GM23248 (cell line): ENCODE results near the gene S100A9. TPM values are rescaled to one million over a fixed set of nuclear protein-coding genes. Genes with fewer than 3 reads are reported as not detected.

Source experiments
- DNase-seq: peaks from one replicate; pipeline ENCODE4 v3.0.0-alpha.2; 2015
- H2AFZ ChIP-seq: fragments of 200-600 bp; sonication (generic); 2 replicates; pipeline ENCODE4 v1.6.1; 2016; ENCODE audit warnings: antibody characterized with exemption
- H3F3A ChIP-seq: fragments of 200-600 bp; sonication (generic); 2 replicates; pipeline ENCODE4 v1.6.1; 2016; ENCODE audit warnings: mild to moderate bottlenecking, antibody characterized with exemption, mixed run types; ENCODE audit not compliant: insufficient read depth
- H3K27ac ChIP-seq: fragments of 200-600 bp; sonication (generic); 2 replicates; pipeline ENCODE4 v1.5.1; 2016; ENCODE audit warnings: mild to moderate bottlenecking
- H3K27me3 ChIP-seq: fragments of 200-600 bp; sonication (generic); replicated peaks from 2 replicates; pipeline ENCODE4 v1.6.1; 2016; ENCODE audit warnings: mild to moderate bottlenecking; ENCODE audit not compliant: insufficient read depth
- H3K36me3 ChIP-seq: fragments of 200-600 bp; sonication (generic); 2 replicates; pipeline ENCODE4 v1.6.1; 2016; ENCODE audit warnings: low read depth, mild to moderate bottlenecking
- H3K4me1 ChIP-seq: fragments of 200-600 bp; sonication (generic); 2 replicates; pipeline ENCODE4 v1.6.1; 2016; ENCODE audit warnings: mild to moderate bottlenecking; ENCODE audit not compliant: insufficient read depth
- H3K4me2 ChIP-seq: fragments of 200-600 bp; sonication (generic); one replicate; pipeline ENCODE4 v1.6.1; 2016; ENCODE audit warnings: mild to moderate bottlenecking; ENCODE audit not compliant: unreplicated experiment
- H3K4me3 ChIP-seq: fragments of 200-600 bp; sonication (generic); 2 replicates; pipeline ENCODE4 v1.5.1; 2016; ENCODE audit warnings: mild to moderate bottlenecking
- H3K79me2 ChIP-seq: fragments of 200-600 bp; sonication (generic); 2 replicates; pipeline ENCODE4 v1.6.1; 2016; ENCODE audit warnings: mild to moderate bottlenecking; ENCODE audit not compliant: insufficient read depth
- H3K9ac ChIP-seq: fragments of 200-600 bp; sonication (generic); 2 replicates; pipeline ENCODE4 v1.6.1; 2016; ENCODE audit warnings: mild to moderate bottlenecking
- H3K9me2 ChIP-seq: fragments of 200-600 bp; sonication (generic); 2 replicates; pipeline ENCODE4 v1.6.1; 2016; ENCODE audit warnings: mixed run types, mild to moderate bottlenecking, moderate library complexity; ENCODE audit not compliant: insufficient read depth
- H3K9me3 ChIP-seq: fragments of 200-600 bp; sonication (generic); one replicate; pipeline ENCODE4 v1.6.1; 2017; ENCODE audit warnings: low read depth
- H4K20me1 ChIP-seq: fragments of 200-600 bp; sonication (generic); 2 replicates; pipeline ENCODE4 v1.6.0; 2016; ENCODE audit not compliant: insufficient read depth
- EZH2 ChIP-seq: fragments of 200-600 bp; sonication (generic); IDR thresholded peaks from 2 replicates; pipeline ENCODE4 v1.6.1; 2018; ENCODE audit warnings: antibody characterized with exemption, mild to moderate bottlenecking; ENCODE audit not compliant: insufficient read depth, poor library complexity, severe bottlenecking
- EZH2phosphoT487 ChIP-seq: fragments of 200-600 bp; sonication (generic); IDR thresholded peaks from 2 replicates; pipeline ENCODE4 v1.6.1; 2018; ENCODE audit warnings: antibody characterized with exemption, moderate library complexity, mild to moderate bottlenecking, low read depth; ENCODE audit not compliant: insufficient read depth
- WGBS, 2 experiments: methylation state at CpG; one replicate each; pipeline ENCODE4 v1.1.6; 2015 to 2017; ENCODE audit warnings: low lambda C conversion rate in 2 of 2, low coverage in 1 of 2; ENCODE audit errors: missing lambda C conversion rate in 2 of 2; 5-methylcytosine and 5-hydroxymethylcytosine counted together
- in situ Hi-C: fragments of 300-500 bp; cut with MboI; formaldehyde crosslinking; loops from 2 replicates; pipeline ENCODE4 v1.15.0; 2020
- polyA plus RNA-seq: library from polyadenylated mRNA; unstranded; fragments of >200 nt; fragmentation: Nextera tagmentation; extraction: Ambion mirVana; gene quantifications from 2 replicates; pipeline ENCODE4 v1.2.1, GENCODE V29; 2016
- total RNA-seq: library from RNA; depleted of rRNA; stranded (reverse); fragments of >200 nt; shearing (Covaris generic); gene quantifications from 2 replicates; pipeline ENCODE4 v1.2.3, GENCODE V29; 2014

S100A9 gene
- total and polyA plus RNA-seq, 2 experiments from 2014 or later, result not detected

DNA sequence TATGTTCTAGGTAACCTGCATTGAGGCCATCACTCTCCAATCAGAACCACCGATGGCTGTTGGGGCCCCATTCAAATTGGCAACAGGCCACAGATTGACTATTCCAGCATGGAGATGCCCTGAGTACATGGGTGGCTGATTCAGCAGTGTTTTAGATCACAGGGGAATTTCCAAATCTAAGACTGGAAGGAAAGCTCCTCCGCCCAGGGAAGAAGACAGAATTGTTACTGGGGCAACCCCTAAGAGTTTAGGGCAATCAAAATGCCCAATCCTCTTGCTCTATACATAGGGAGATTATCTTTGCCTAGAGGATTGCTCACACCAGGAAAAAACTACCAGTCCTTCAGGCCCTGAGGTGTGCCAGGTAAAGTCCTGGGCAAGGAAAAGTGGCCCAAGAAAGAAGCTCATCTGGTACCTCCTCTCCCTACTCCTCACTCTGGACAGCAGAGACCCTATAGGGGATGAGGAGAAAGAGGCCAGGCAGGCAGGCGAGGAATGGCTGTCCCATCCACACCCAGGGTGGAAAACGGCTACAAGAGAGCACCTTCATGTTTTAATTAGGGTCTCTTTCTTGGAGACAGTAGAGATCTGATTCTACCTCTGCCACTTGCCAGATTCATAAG lies 27.4 kb downstream of the S100A9 start:
- Histone ChIP-seq H3K4me2 (no peak overlapping the region), H2AFZ (no peak overlapping the region), H3K9ac (no peak overlapping the region), H3K79me2 (no peaks in the 10 kb centered on the region), H3K27ac (no peak overlapping the region), H3K4me3 (no peak overlapping the region), H4K20me1 (no peaks in the 10 kb centered on the region), H3K9me3 (no peaks in the 10 kb centered on the region), H3K27me3 (peaks cover 13% of the 10 kb centered on the region; the same call in 1 of the 2 replicates), H3K9me2 (no peaks in the 10 kb centered on the region), H3F3A (no peaks in the 10 kb centered on the region), H3K36me3 (no peaks in the 10 kb centered on the region), H3K4me1 (no peaks in the 10 kb centered on the region)
- 29 to 48% methylated on average over 4 of the region's 4 CpGs for WGBS, 2 experiments
- DNase-seq, result no peak
- in situ Hi-C loops, result no loop called here
- TF ChIP-seq EZH2 (no peak), EZH2phosphoT487 (no peak)

- H3K36me3 ChIP-seq, result no peaks in the 10 kb centered on the region
- no peak overlapping the region for H3K9ac ChIP-seq
- H3K4me2 ChIP-seq, result no peak overlapping the region
- no peak overlapping the region for H3K27ac ChIP-seq
- H2AFZ ChIP-seq, result no peak overlapping the region
- in situ Hi-C loops, result no loop called here
- 65 to 69% methylated on average over 5 of the region's 5 CpGs for WGBS, 2 experiments
- H3F3A ChIP-seq, result no peaks in the 10 kb centered on the region
- no peaks in the 10 kb centered on the region for H4K20me1 ChIP-seq
- no peaks in the 10 kb centered on the region for H3K9me3 ChIP-seq
- no peak overlapping the region for H3K4me3 ChIP-seq
- no peaks in the 10 kb centered on the region for H3K4me1 ChIP-seq
- peaks cover 19% of the 10 kb centered on the region for H3K27me3 ChIP-seq
- H3K79me2 ChIP-seq, result no peaks in the 10 kb centered on the region
- no peaks in the 10 kb centered on the region for H3K9me2 ChIP-seq
- TF ChIP-seq EZH2, result no peak
- no peak for TF ChIP-seq EZH2phosphoT487
- DNase-seq, result no peak
These were observed 28.8 kb downstream of the S100A9 start for GRCh38 chr1:153386500-153386901.

DNA sequence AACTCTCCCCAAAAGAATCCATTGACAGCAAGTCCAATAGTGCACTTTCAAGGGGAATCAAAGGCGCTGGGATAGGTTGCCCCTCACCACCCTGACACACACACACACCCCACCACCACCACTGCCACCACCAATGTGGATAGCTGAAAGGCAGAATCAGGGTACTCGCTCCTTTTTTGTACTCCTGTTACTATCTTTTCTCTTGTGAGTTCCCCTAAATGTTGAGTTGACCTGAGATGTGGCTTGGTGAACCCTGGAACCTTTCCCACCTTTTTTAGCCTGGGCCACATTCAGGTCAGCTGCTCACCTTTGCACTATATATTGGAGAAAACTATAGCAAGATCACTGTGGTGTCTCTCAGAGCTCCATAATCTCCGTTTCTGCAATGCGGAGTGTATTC lies 29.3 kb downstream of the S100A9 start:
- no peaks in the 10 kb centered on the region for H3K36me3 ChIP-seq
- H2AFZ ChIP-seq, result no peak overlapping the region
- H3K9ac ChIP-seq, result no peak overlapping the region
- WGBS, 2 experiments, result 41 to 53% methylated on average over 4 of the region's 4 CpGs
- DNase-seq, result no peak
- H3K4me2 ChIP-seq, result no peak overlapping the region
- H3K4me3 ChIP-seq, result no peak overlapping the region
- H3K9me3 ChIP-seq, result no peaks in the 10 kb centered on the region
- H3K27me3 ChIP-seq, result peaks cover 24% of the 10 kb centered on the region
- H3F3A ChIP-seq, result no peaks in the 10 kb centered on the region
- H3K4me1 ChIP-seq, result no peaks in the 10 kb centered on the region
- H3K27ac ChIP-seq, result no peak overlapping the region
- in situ Hi-C loops, result no loop called here
- H4K20me1 ChIP-seq, result no peaks in the 10 kb centered on the region
- TF ChIP-seq EZH2phosphoT487 (no peak), EZH2 (no peak)
- no peaks in the 10 kb centered on the region for H3K79me2 ChIP-seq
- H3K9me2 ChIP-seq, result no peaks in the 10 kb centered on the region

DNA sequence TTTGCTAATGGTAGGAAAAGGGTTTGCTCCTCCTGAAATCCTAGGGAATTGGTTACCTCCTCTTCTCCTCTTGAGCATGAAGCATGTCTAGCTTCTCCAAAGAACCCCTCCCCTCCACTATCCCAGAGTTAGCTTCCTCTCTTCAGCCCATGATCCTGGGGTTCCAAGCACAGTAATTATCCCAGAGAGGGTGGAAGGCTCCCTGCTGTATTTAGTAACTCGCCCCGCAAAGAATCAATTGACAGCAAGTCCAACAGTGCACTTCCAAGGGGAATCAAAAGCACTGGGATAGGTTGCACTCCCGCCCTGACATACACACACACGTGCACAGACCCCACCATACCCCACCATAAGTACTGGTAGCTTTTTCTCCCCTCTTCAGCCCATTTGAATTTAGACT lies 30.1 kb downstream of the S100A9 start:
- no peaks in the 10 kb centered on the region for H3K4me1 ChIP-seq
- no peaks in the 10 kb centered on the region for H3K36me3 ChIP-seq
- H3F3A ChIP-seq, result no peaks in the 10 kb centered on the region
- H3K9ac ChIP-seq, result no peak overlapping the region
- no peak for TF ChIP-seq EZH2phosphoT487
- TF ChIP-seq EZH2, result no peak
- 35 to 36% methylated on average over 4 of the region's 4 CpGs for WGBS, 2 experiments
- no peaks in the 10 kb centered on the region for H3K79me2 ChIP-seq
- H3K4me3 ChIP-seq, result no peak overlapping the region
- no peak overlapping the region for H3K27ac ChIP-seq
- no peak for DNase-seq
- H3K4me2 ChIP-seq, result no peak overlapping the region
- in situ Hi-C loops, result no loop called here
- peaks cover 28% of the 10 kb centered on the region for H3K27me3 ChIP-seq
- H3K9me3 ChIP-seq, result no peaks in the 10 kb centered on the region
- H3K9me2 ChIP-seq, result no peaks in the 10 kb centered on the region
- no peak overlapping the region for H2AFZ ChIP-seq
- no peaks in the 10 kb centered on the region for H4K20me1 ChIP-seq
